GM10266 (cell line): ENCODE data around the gene IPO11.
"Not testable (repeated sequence)": the region's sequence is repeated elsewhere in the genome, so short reads cannot be mapped to it uniquely, and the experiment has no call there.

ENCODE experiments used
- DNase-seq: peaks from one replicate; pipeline ENCODE4 v3.0.0; 2012; ENCODE audit errors: extremely low spot score
- TF ChIP-seq, protein P1 (sequence below): IDR thresholded peaks from 2 replicates; pipeline ENCODE4 v1.5.1; 2012; ENCODE audit warnings: mild to moderate bottlenecking, low read depth; ENCODE audit not compliant: control insufficient read depth, insufficient read depth; ENCODE audit errors: missing control alignments

The IPO11 gene

DNA sequence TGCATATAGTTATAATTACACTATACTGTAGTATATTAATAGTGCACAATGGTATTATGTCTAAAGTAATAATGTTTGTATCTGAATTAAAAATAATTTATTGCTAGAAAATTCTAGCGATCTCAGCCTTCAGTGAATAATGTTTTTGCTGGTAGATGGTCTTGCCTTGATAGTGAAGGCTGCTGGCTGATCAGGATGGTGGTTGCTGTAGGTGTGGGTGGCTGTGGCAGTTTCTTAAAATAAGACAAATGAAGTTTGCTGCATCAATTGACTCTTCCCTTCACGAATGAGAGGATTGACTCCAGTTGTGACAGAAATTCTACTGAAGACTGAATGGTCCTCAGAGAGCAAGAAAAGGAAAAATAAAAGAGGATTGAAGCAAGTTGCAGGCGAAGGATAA is 146.4 kb downstream of the IPO11 start:
- TF ChIP-seq, protein P1, sequence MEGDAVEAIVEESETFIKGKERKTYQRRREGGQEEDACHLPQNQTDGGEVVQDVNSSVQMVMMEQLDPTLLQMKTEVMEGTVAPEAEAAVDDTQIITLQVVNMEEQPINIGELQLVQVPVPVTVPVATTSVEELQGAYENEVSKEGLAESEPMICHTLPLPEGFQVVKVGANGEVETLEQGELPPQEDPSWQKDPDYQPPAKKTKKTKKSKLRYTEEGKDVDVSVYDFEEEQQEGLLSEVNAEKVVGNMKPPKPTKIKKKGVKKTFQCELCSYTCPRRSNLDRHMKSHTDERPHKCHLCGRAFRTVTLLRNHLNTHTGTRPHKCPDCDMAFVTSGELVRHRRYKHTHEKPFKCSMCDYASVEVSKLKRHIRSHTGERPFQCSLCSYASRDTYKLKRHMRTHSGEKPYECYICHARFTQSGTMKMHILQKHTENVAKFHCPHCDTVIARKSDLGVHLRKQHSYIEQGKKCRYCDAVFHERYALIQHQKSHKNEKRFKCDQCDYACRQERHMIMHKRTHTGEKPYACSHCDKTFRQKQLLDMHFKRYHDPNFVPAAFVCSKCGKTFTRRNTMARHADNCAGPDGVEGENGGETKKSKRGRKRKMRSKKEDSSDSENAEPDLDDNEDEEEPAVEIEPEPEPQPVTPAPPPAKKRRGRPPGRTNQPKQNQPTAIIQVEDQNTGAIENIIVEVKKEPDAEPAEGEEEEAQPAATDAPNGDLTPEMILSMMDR = no peak
- no peak for DNase-seq

DNA sequence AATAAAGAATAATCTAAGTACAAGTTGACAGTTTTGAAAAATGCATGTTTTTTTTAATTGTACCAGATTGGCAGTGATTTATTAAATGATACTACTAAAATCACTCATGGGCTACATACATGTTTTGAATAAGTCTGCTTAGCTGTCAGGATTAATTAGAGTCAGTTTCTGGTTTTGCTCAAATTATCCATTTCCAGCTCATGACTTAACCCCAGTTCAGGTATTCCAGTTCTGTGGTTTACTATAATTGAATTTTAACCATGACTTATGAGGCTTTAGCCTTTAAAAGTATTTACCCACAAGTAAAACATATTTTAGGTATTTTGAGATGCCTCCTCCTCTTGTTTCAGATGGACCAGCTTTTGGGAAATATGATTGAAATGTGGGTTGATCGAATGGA is 148.2 kb downstream of the IPO11 start:
- DNase-seq = no peak
- TF ChIP-seq, protein P1 = no peak

DNA sequence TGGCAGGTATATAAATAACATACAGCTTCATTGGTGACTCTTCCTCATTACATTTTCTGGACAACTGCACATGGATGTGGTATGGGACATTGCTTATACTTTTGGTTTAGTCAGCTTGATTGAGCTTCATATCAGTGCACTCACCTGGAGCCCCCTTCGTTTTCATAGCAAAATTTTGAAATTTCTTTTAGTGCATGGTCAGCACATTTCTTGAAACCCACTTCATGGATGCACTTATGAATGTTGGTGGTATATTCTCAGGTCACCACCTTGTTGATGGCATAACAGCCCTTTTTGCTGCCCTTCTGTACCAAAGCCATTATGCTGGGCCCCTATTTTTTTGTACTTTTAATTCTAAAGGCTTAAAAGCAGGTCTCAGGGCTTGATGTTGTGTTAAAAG is 149.3 kb downstream of the IPO11 start:
- TF ChIP-seq, protein P1 = no peak
- DNase-seq = no peak

DNA sequence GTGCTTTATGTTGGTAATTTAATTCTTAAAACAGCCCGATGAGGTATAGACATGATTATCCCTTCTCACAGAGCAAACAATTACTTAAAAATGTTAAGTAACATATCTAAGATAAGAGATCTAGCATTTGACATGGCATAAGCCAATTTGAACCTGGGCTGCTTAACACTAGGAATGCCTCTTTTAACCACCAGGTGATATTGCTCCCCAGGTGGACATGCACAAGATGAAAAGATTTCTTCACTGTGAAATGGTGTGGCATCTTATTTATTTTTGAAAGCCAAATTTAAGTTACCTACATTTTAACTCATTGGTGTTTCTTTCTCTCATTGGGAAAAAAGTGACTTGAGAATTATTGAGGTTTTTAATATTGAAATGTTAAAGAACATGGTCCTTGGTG is 150.3 kb downstream of the IPO11 start:
- DNase-seq = no peak
- TF ChIP-seq, protein P1 = no peak

DNA sequence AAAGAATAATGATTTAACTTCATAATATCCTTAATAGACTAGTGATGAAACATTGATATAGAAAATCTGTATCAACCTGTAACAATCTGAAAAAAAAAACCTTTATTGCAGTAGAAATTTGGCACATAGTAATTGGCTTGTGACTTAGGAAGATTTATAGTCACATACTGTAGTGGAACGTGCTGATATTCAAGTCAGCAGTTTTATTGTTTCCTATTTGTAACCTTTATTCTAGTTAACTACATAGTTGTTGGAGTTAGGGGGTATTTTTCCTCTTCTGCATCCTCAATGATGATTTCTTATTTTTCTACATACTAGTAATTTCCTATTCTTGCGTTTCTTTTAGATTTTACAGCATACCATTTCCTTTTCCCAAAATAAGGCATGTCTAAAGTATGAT is 151.5 kb downstream of the IPO11 start:
- TF ChIP-seq, protein P1 = no peak

DNA sequence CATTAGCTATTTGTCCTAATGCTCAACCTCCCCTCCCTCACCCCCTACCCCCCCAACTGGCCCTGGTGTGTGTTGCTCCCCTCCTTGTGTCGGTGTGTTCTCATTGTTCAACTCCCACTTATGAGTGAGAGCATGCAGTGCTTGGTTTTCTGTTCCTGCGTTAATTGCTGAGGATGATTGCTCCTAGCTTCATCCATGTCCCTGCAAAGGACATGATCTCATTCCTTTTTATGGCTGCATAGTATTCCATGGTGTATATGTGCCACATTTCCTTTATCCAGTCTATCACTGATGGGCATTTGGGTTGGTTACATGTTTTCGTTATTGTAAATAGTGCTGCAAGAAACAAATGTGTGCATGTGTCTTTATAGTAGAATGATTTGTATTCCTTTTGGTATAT is 153.2 kb downstream of the IPO11 start:
- DNase-seq = not testable (repeated sequence)

More for the DNA sequence above, 151.5 kb downstream of the IPO11 start:
- no peak for DNase-seq

DNA sequence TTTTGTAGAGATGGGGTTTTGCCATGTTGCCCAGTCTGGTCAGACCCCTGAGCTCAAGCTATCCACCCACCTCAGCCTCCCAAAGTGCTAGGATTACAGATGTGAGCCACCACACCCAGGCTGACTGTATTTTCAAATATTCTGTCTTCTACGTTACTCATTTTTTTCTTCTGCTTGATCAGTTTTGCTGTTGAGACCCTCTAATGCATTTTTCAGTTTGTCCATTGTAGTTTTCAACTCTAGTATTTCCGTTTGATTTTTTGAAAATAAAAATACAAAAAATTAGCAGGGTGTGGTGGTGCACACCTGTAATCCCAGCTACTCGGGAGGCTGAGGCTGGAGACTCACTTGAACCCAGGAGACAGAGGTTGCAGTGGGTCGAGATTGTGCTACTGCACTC is 155.6 kb downstream of the IPO11 start:
- TF ChIP-seq, protein P1 = no peak
- DNase-seq = no peak

DNA sequence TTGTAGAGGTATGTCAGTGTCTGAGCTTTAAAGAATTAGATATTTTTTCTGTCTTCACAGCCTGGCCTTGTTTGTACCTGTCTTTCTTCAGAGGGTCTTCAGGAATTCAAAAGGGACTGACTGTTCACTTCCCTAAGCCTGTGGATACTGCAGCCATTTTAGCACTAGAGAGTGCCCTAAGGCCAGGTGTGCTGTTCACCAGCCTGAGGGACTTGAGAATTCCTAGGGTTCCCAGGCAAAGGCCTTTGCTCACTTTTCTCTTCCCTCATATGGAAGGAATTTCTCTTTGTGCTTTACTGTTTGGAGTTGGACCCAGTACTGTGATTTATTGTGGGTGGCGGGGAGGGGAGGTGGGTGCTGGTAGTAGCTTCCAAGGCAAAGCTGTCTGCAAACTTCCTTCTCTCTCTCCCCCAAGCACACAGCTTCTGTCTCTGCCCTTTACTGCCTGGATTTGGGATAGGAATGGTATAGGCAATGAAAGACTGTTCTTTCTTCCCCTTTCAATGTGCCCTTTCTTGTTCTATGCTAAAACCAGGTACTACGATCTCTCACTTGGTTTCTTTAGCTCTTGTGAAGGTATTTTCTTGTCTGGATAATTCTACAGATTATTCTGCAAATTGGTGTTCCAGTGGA is 156.4 kb downstream of the IPO11 start:
- TF ChIP-seq, protein P1 = no peak
- no peak for DNase-seq
